ENCODE results near the gene EPHB1. TPM values are rescaled to one million over a fixed set of nuclear protein-coding genes. Genes with fewer than 3 reads are reported as not detected.
"Not testable (repeated sequence)": the region's sequence is repeated elsewhere in the genome, so short reads cannot be mapped to it uniquely, and the experiment has no call there.

The EPHB1 gene
- total RNA-seq, 1 experiment from 2014 or later = 2.8 TPM

- Histone ChIP-seq H3T11ph (ENCODE audit: low read length) (no peak overlapping the region), H3K79me1 (ENCODE audit: insufficient read depth, low read depth, low read length, poor library complexity, severe bottlenecking) (no peaks in the 10 kb centered on the region), H3K27me3 (ENCODE audit: insufficient read depth, low read length) (no peaks in the 10 kb centered on the region), H2BK120ac (ENCODE audit: low read depth, low read length, poor library complexity, severe bottlenecking) (no peak overlapping the region), H3K4ac (ENCODE audit: low read depth, low read length) (no peak overlapping the region), H3K23ac (ENCODE audit: insufficient read length, low read depth, low read length) (no peak overlapping the region), H2AK5ac (ENCODE audit: insufficient read length, low read length) (no peak overlapping the region), H3K23me2 (ENCODE audit: insufficient read length, low read depth, low read length, poor library complexity, severe bottlenecking) (no peaks in the 10 kb centered on the region), H2BK15ac (ENCODE audit: low read depth, low read length) (no peak overlapping the region), H3K27ac (ENCODE audit: insufficient read length, low read depth, low read length) (no peak overlapping the region), H3K56ac (ENCODE audit: insufficient read length, low read depth, low read length) (no peak overlapping the region), H3K9ac (ENCODE audit: extremely low read depth, insufficient read length, low read length) (no peak overlapping the region), H2BK5ac (ENCODE audit: insufficient read length, low read length) (no peak overlapping the region), H4K20me1 (ENCODE audit: control insufficient read depth, insufficient read depth, insufficient read length) (no peaks in the 10 kb centered on the region), H3K14ac (ENCODE audit: insufficient read depth, low read length) (no peak overlapping the region), H3K4me2 (ENCODE audit: insufficient read depth, insufficient read length, low read length) (no peak overlapping the region), H3K4me1 (ENCODE audit: insufficient read depth, low read length) (no peaks in the 10 kb centered on the region), H2BK12ac (ENCODE audit: insufficient read length, low read depth, low read length) (no peak overlapping the region), H3K9me3 (ENCODE audit: control insufficient read depth, low read depth, low read length) (no peaks in the 10 kb centered on the region), H2AFZ (ENCODE audit: low read length) (no peak overlapping the region), H4K8ac (replicated peaks; ENCODE audit: insufficient read length, low read depth, low read length) (no peak overlapping the region), H4K91ac (ENCODE audit: insufficient read length, low read depth, low read length) (no peak overlapping the region), H4K5ac (ENCODE audit: insufficient read length, low read depth, low read length) (no peak overlapping the region), H2BK20ac (ENCODE audit: low read depth, low read length, poor library complexity, severe bottlenecking) (no peak overlapping the region), H3K18ac (ENCODE audit: insufficient read length, low read depth, low read length) (no peak overlapping the region), H3K79me2 (ENCODE audit: insufficient read depth, low read length) (no peaks in the 10 kb centered on the region)
- WGBS (ENCODE audit: extremely low coverage, insufficient read length, low lambda C conversion rate) = no CpG with 5 or more reads among the region's 6 CpGs
- peaks cover 20 to 23% of the 10 kb centered on the region in 2 experiments for H3K9me3 Mint-ChIP-seq
- no peaks in the 10 kb centered on the region; the same call in none of the 2 replicates for H3K27me3 Mint-ChIP-seq (ENCODE audit: low read depth)
- TF ChIP-seq, protein P1, sequence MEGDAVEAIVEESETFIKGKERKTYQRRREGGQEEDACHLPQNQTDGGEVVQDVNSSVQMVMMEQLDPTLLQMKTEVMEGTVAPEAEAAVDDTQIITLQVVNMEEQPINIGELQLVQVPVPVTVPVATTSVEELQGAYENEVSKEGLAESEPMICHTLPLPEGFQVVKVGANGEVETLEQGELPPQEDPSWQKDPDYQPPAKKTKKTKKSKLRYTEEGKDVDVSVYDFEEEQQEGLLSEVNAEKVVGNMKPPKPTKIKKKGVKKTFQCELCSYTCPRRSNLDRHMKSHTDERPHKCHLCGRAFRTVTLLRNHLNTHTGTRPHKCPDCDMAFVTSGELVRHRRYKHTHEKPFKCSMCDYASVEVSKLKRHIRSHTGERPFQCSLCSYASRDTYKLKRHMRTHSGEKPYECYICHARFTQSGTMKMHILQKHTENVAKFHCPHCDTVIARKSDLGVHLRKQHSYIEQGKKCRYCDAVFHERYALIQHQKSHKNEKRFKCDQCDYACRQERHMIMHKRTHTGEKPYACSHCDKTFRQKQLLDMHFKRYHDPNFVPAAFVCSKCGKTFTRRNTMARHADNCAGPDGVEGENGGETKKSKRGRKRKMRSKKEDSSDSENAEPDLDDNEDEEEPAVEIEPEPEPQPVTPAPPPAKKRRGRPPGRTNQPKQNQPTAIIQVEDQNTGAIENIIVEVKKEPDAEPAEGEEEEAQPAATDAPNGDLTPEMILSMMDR (conservative IDR thresholded peaks at IDR 0.05) = no peak
- DNase-seq = no peak
- H3K4me3 Mint-ChIP-seq = no peak overlapping the region
- H3K27ac Mint-ChIP-seq = no peak overlapping the region
- H3K36me3 Mint-ChIP-seq (ENCODE audit: insufficient read depth in 1 of 3, low read depth in 3 of 3) = peaks cover 0 to 25% (median 11%) of the 10 kb centered on the region in 3 experiments; a peak in 5 of 7 replicates
- H3K4me1 Mint-ChIP-seq = peaks cover 4% of the 10 kb centered on the region in 2 experiments; a peak in 3 of 4 replicates
Measured at GRCh38 chr3:135059580-135059979, 264.5 kb downstream of the EPHB1 start.

DNA sequence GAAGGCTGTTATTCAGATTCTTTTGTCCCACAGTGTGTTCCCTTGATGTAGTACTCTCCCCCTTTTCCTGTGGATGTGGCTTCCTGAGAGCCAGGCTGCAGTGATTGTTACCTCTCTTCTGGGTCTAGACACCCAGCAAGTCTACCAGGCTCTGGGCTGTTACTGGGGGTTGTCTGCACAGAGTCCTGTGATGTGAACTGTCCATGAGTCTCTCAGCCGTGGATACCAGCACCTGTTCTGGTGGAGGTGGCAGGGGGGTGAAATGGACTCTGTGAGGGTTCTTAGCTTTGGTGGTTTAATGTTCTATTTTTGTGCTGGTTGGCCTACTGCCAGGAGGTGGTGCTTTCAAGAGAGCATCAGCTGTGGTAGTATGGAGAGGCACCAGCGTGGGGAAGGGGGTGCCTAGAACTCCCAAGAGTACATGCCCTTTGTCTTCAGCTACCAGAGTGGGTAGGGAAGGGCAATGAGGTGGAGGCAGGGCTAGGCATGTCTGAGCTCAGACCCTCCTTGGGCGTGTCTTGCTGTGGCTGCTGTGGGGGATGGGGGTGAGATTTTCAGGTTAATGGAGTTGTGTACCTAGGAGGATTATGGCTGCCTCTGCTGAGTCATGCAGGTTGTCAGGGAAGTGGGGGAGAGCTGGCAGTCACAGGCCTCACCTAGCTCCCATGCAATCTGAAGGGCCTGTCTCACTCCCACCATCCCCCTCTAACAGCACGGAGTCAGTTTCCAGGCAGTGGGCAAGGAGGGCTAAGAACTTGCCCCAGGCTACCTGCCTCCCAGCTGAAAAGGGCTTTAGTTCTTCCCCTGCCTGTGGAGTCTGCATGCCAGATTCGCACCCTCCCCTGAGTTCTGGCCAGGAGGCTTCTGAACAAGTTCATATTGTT is 272.0 kb downstream of the EPHB1 start:
- H3K4me1 ChIP-seq (ENCODE audit: insufficient read depth, low read length); H4K20me1 ChIP-seq (ENCODE audit: control insufficient read depth, insufficient read depth, insufficient read length); H3K18ac ChIP-seq (ENCODE audit: insufficient read length, low read depth, low read length); H3K4me2 ChIP-seq (ENCODE audit: insufficient read depth, insufficient read length, low read length); H3K79me2 ChIP-seq (ENCODE audit: insufficient read depth, low read length); H3T11ph ChIP-seq (ENCODE audit: low read length); H4K8ac ChIP-seq (replicated peaks; ENCODE audit: insufficient read length, low read depth, low read length); H3K27ac ChIP-seq (ENCODE audit: insufficient read length, low read depth, low read length); H3K4me3 Mint-ChIP-seq; H2BK15ac ChIP-seq (ENCODE audit: low read depth, low read length); H2BK12ac ChIP-seq (ENCODE audit: insufficient read length, low read depth, low read length); H2AK5ac ChIP-seq (ENCODE audit: insufficient read length, low read length); H3K23me2 ChIP-seq (ENCODE audit: insufficient read length, low read depth, low read length, poor library complexity, severe bottlenecking); H3K9me3 ChIP-seq (ENCODE audit: control insufficient read depth, low read depth, low read length); H4K91ac ChIP-seq (ENCODE audit: insufficient read length, low read depth, low read length); H3K23ac ChIP-seq (ENCODE audit: insufficient read length, low read depth, low read length); H2BK20ac ChIP-seq (ENCODE audit: low read depth, low read length, poor library complexity, severe bottlenecking); H3K27me3 Mint-ChIP-seq (ENCODE audit: low read depth); H3K79me1 ChIP-seq (ENCODE audit: insufficient read depth, low read depth, low read length, poor library complexity, severe bottlenecking); H2AFZ ChIP-seq (ENCODE audit: low read length); H3K56ac ChIP-seq (ENCODE audit: insufficient read length, low read depth, low read length); H4K5ac ChIP-seq (ENCODE audit: insufficient read length, low read depth, low read length); H3K9ac ChIP-seq (ENCODE audit: extremely low read depth, insufficient read length, low read length); H2BK5ac ChIP-seq (ENCODE audit: insufficient read length, low read length); H3K4ac ChIP-seq (ENCODE audit: low read depth, low read length); H2BK120ac ChIP-seq (ENCODE audit: low read depth, low read length, poor library complexity, severe bottlenecking); H3K14ac ChIP-seq (ENCODE audit: insufficient read depth, low read length); H3K27me3 ChIP-seq (ENCODE audit: insufficient read depth, low read length): not testable (repeated sequence)
- peak overlapping the region; percentile 28 to 88 (median 55); a peak in 4 of 7 replicates for H3K27ac Mint-ChIP-seq
- DNase-seq = peak; percentile 36
- peaks cover 23 to 24% of the 10 kb centered on the region in 2 experiments for H3K4me1 Mint-ChIP-seq
- peaks cover 31 to 33% of the 10 kb centered on the region in 2 experiments for H3K9me3 Mint-ChIP-seq
- H3K36me3 Mint-ChIP-seq (ENCODE audit: insufficient read depth in 1 of 3, low read depth in 3 of 3) = peaks cover 0 to 54% (median 15%) of the 10 kb centered on the region in 3 experiments; a peak in 6 of 7 replicates
- no CpG with 5 or more reads among the region's 5 CpGs for WGBS (ENCODE audit: extremely low coverage, insufficient read length, low lambda C conversion rate)

Data from H9 (cell line).